HG03378 (cell line): Measurements from ENCODE around the gene RNFT2.

Experiments
- ATAC-seq: cut with Tn5 transposase; IDR thresholded peaks from one replicate; pipeline ENCODE4 v1.9.1; 2021; ENCODE audit warnings: mild to moderate bottlenecking, moderate library complexity; ENCODE audit not compliant: unreplicated experiment

RNFT2 gene

DNA sequence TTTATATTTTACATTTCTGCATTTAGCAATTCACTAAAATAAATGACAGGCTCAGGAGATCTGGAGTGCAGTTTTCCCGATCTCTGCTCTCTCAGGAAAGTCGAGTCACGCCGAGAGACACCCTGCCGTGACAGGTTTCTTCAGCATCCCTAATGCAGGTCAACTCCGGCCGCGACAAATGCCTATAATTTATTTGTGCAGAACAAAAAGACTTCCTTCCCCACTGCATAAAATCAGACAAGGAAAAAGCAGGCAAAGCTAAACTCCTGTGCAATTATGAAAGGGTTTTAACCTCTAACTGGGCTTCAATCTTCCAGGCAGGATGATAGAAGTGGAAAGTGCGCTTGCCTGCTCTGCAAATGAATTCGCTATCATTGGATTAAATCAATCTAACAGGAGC lies 28.3 kb upstream of the RNFT2 start:
- ATAC-seq = no peak

DNA sequence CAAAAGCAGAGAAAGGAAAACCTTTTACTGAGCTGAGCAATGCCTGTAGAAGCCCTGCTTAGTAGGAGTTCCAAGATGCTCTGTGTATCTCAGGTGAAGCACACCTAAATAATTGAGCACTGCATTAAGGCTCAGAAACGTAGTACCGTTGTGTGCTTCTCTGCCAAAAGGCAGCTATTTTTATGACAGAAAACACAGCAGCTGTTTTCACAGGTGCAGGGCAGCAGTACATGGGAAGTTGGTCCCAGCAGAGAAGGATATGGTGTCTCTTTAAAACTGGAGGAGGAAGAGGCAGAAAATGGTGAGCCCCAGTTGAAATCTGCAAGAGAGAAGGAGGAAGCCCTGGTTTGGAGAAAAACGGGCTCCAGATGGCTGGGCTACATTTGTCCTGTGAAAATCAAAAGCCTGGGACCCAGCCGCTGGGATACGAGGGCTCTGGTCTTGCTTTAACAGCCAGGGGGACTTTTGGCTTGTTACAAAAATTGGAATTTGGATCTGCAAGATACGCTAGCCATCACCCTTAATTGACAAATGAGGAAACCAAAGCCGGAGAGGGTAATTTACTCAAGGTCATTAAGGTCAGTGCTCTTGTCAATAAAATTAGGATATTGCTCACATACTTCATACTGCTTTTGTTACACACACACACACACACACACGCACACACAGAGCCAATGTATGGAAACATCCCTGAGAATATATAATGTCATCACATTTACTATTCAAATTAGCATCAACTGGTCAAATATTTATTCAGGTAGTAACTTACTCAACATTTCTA lies 27.6 kb upstream of the RNFT2 start:
- no peak for ATAC-seq

DNA sequence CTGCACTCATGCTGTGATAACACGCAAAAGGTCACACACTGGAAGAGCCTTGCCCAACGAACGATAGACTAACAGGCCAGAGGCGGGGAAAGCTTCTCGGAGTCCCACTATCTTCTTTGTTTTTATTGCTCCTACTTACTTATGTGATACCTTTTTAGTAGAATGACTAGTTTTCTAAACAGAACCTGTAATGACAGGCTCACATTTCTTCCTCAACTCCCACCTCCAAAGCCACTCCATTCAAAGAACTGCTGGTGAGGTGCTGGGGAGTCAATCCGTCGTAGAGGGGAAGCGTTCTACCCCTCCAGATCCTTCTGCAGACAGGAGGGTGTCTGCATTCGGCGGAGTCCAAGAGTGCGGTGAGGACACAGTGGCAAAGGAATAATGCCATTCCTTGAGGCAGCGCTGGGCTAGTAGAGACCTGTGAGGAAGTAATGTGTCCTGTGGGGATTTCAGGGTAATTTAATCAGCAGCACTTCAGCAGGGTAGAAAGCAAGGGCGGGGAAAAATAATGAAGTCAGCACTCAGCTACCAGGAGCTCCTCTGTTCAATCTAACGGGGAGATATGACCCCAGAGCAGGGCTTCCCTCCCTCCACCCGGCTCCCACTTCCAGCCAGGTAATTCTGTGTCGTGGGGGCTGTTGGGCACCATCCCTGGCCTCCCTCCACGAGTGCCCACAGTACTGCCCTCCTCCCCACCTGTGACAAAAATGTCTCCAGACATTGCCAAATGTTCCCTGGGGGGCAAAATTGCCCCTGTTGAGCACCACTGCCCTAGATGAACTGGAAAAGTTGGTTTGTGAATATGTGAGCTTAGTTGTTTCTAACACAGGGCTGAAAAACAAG lies 25.4 kb upstream of the RNFT2 start:
- ATAC-seq = no peak

DNA sequence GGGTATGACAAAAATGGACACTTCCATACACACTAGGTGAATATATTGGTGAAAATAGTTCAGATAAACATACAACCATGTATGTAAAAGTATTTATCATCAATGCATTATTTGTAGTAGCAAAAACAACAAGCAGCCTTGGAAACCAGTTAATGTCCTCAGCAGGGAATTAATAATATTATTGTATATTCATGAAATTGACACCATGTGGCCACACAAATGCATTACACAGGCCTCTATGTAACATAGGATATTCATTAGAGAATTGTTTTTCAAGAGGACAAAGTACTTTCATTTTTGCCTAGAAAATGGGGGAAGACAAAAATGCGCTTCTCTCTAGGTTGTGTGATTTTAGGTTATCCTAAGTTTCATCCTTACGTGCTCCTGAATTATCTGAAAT lies 24.6 kb upstream of the RNFT2 start:
- ATAC-seq = no peak

DNA sequence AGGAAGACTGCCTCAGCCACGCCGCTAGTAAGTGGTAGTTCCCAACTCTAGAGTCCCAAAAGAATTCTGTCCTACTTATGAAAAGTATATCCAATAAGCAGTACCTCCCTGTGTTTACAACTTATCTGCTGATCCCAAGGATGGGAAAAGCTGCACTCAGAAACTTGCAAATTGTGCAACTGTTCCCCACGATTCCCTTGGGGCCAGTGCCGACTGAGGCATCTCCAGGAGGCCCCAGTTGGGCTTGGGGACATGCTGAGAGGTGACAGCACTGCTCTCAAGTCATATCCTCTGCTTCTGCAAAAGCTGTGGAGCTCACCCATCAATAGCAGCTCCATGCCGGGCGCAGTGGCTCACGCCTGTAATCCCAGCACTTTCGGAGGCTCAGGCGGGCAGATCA lies 23.9 kb upstream of the RNFT2 start:
- ATAC-seq = no peak

DNA sequence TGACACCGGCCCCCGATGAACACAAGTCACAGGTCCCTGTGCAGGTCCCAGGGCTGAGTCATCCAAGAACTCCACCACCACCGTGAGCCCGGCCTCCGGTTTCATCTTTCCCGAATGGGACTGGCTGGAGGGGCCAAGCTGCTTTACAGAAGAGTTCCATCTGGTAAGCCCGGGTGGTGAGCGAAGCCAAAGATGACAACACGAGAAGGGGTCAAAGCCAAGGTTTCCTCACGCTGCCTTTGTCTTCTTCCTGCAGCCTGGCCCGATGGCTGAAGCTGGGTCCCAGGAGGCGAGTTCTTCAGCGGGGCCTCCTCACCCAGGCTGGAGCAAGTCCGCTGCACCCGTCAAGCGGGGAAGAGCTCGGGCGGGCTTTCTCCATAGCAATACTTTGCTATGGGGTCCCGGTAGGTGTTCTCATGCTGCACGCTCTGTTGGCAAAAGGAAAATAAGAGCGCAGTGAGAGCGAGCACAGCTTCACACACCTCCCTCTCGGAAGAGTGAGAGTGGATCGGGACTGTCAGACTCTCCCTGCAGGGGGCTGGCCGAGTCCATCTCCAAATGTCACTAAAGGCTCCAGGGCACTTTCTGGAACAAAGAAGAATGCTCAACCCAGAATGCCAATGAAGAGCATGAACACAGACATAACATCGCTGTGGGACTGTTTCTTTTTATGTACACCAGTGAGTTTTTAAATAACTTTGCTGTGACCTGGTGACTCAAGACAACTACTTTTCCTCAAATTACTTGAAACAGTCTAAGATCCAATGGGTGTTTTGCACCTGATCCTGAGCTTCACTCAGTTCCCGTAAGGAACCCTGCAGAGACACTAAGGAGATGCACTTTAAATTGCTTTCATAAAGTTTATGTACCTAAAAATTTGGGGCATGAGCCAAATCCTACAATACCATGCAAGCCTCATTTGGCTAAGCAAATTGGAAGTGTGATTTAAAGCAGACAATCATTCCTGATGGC lies 20.4 kb upstream of the RNFT2 start:
- no peak for ATAC-seq

DNA sequence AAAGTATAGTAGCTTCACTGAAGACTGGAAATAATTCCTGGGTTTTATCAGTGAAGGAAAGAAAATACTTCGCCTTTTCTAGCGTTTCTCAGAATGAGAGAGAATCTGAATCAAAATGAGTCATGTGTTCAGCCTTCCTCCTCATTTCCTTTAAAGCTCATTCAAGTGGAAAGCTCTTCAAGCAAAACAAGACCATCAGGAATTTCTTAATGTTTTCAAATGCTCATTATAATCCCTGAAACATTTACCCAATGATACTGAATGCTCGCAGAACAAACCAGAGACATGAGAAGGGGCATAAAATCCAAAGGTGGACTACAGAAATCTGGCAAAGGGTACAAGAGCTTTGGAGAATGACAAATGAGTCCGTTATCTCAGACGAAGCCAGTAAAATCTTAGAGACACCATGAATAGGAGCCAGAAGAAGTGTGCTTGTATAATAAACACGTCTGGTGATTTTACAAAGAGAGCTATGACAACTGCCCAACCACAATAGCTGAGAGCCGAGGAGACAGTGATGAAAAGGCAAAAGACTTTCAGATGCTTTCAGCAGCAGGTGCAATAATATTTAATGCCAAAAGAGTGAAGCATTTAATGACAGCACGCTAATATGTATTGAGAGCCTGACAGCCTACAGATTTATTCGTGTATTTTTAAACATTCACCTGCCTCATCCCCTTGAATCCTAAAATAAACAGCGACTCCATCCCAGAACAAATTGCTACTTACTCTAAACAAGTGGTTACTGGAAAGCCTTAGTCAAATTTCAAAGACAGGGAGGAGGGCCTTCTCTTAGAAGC lies 19.3 kb upstream of the RNFT2 start:
- no peak for ATAC-seq

DNA sequence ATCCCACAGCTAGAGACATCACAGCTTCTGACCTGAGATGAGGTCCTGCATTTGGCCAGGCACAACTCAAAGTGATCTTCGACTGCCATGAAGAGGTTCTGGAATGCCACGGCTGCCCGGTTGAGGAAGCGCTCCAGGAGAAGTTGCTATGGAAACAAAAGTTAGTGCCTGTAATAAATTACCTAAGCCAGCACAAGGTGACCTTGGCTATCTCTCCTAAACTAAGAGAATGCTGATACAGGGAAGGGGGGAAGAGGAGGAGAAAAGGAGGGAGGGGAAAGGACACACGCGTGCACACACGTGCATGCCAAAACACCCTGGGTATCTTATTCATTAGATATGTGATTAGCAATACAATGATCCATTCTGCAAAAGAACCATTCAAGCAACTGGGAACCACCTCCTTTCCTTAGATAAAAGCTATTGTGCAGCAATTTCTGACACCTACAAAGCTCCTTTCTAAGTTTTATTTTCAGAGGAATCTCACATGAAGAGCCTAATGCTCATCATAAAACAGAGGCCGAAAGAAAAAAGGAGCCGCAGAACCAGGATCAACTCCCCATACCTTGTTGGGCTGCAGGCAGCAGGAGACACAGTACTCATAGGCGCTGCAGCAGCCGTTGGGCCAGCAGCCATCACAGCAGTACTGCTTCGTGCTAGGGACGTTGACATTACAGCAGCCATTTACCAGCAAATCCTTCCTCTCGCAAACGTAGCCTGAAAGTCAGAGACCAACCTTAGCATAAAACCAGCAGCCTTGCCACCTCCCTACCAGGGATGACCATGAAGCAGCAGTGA lies 18.2 kb upstream of the RNFT2 start:
- ATAC-seq = no peak

DNA sequence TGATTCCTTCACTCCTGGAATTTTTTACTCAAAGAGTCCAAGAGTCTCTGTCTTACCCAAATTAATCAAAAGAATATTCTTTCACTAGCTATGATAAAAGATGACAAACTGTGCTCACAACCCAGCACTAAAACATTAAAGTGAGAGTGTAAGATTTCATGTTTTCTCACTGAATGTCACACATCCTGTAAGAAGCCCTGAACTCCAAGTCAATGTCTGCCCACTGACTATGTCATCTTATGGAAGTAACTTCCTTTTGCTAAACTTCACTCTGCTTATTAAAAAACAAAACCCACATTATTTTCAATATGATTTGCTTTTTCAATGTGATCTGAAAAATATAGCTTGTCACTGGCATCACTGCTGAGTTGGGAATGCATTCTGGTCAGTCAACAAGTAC lies 15.9 kb upstream of the RNFT2 start:
- no peak for ATAC-seq

DNA sequence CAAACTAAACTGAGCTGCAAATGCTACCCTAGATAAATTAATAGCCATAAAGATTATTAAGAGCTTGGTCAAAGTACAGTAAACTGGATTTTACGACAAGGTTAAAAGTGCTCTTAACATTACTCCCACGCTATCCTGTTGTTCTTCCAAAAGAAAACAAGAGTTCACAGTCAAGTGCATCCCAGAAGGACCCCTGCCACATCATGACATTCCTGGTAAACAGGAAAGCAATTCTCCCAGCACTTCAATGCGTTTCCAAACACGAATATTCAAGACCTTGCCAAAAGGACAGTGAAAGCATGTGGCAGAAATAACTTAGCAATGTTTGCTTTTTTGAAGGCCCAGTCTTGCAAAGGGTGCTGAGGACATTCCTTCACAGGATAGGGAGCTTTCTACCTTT lies 11.4 kb upstream of the RNFT2 start:
- ATAC-seq = no peak

DNA sequence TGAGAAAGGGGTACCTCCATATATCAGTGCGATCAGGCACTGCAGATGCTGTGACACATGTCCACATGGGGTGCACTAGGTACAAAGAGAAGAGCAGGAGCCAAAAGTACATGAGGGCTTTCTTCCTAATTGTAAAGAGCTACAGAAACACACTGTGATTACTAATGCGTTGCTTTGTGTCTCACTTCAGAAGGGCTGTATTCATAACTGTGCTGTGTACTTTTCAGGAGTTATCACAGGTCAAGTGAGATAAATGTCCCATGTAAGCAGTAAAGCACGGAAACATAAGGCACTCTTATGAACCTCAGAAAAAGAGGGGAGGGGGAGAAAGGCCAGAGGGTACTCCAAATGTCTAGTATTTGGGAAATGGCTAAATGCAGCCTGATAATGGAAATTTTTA lies 10.9 kb upstream of the RNFT2 start:
- ATAC-seq = no peak

DNA sequence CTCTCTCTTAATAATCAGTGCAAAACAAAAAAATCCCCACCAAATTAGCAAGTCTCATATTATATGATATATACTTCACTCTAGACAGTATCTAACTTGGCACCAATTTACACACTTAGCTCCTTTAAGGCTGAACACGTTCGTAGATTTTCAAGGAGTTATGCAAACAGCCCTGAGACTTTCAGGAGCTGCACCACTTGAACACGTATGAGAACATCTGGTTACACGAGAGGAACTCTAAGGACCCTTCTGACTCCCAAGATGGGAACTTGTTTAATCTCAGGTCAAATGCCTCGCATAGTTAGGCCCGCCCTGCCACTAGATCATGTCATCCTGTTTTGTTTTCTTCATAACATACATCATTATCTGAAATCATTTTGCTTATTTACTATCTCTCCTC lies 10.2 kb upstream of the RNFT2 start:
- no peak for ATAC-seq

DNA sequence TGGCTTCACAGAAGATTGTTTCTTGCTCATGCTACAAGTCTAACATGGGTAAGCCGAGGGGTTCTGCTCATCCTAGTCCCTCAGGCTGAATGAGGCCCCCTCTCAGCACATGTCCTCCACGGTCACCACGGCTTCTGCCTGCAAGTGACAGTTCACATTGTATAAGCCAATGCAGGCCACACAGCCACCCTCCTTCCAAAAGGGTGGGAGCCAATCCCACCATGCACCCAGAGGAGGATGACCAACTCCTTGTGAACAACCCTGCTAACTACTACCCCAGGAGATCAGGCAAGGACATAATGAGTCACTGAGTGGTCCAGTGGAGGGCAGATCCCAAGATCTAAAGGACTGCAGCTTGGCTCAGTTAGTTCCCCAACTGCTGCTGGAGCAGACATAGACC lies 6.3 kb upstream of the RNFT2 start:
- no peak for ATAC-seq

DNA sequence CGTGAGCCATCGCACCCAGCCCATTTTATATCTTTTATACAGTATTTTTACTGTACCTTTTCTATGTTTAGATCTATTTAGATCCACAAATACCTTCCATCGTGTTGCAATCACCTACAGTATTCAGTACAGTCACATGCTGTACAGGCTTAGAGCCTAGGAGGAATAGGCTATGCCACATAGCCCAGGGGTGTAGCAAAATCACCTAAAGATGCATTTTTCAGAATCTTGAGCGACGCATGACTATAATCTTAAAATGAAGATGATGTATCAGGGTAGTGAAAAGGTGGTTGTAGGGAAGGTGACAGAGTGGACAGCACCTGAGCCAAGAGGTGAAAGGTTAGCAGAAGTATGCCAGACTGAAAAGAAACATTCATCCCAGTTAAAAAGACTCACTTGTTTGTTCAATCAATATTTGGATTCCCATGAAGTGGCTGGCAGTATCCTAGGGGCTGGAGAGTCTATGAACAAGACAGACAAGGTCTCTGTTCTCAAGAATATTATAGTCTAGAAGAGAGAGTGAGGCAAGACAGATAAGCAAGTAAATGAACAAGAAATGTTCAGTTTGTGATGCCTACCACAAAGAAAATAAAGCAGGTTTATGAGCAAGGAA lies 3.9 kb upstream of the RNFT2 start:
- no peak for ATAC-seq

DNA sequence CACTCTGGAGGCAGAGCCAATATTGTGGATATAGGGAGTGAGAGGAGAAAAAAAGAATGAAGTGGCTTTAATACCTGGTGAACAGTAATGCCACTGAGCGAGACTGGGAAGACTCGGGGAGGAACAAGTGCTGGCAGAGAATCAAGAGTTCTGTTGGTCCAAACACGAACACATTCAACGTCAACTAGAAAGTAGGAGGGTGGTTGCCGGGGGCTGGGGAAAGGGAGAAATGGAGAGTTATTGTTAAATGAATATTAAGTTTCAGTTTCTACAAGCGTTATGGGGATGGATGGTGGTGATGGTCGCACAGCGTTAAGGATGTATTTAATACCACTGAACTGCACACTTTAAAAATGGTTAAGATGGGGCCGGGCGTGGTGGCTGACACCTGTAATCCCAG lies 3.0 kb upstream of the RNFT2 start:
- ATAC-seq = no peak

DNA sequence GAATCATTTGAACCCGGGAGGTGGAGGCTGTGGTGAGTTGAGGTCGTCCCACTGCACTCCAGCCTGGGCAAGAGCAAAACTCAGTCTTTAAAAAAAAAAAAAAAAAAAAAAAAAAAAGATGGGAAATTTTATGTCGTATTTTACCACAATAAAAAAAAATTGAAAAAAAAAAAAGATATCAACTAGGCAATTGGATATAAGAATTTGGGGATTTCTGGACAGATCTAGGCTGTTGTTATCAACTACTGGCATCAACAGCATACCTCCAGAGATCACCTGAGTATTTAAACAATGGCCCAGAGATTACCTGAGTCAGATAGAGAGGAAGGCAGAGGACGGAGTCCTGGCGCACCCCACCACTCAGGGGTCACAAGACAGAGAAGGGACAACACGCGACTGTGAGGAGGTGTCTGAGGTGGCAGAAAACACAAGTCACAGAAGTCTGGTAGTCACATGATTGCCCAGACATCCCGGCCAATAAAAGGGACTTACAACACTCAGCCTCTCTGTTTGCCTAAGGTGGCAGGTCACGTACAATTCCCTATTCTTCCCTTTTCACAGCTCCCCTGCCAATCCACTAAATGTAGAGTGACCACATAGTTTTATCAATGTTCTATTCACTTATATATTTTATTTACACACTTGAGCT lies 2.0 kb upstream of the RNFT2 start:
- no peak for ATAC-seq

DNA sequence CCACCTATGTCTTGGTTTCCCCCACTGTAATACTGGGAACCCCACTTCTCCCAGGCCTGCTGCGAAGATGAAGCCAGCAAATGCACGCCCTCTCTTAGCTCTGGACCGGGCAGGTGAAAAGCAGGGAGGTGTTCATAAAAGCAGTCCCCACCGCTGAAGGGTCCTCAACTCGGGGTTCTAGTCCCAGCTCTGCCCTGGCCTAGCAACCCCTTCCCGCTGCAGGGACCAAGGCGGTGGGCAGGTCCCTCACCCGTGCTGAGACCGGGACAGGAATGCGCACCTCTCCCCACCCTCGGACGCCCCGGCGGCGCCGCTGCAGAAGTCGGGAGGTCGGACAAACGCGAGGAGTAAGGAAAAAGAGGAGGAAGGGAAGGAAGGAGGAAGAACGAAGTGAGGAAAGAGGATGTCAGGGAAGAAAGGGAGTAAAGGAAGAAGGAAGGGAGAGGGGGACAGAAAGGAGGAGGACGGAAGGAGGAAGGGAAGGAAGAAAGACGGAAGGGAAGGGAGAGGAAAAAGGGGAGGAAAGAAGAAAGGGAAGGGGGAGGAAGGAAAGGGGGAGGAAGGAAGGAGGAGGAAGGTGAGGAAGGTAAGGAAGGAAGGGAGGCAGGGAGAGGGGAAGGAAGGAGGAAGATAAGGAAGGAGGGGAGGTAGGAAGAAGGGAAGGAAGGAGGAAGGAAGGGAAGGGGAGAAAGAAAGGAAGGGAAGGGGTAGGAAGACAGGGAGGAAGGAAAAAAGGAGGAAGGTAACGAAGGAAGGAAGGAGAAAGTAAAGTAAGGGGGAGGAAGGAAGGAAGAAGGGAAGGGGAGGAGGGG lies 947 bp upstream of the RNFT2 start:
- ATAC-seq = no peak

DNA sequence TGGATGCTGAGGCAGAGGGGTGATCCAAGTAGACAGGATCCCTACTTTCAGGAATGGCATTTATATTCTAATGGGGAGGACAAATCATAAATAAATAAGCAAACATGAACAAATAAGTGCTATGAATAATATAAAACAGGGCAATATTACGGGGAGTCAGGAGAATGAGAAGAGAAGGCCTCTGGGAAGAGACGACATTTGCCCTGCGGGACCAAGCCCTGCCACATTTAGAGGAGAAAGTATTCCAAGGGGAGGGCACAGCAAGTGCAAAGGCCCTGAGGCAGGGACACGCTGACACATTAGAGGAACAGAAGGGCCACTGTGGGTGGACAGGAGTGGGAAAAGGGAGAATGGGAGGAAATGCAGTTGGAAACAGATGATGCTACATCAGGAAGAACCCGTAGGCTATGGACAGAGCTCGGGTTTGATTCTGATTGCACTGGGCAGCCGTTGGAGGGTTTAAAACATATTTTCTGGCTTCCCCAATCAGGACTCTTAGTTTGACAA lies 1.3 kb downstream of the RNFT2 start:
- ATAC-seq = no peak
